ENCODE results near the gene TFRC.

DNA sequence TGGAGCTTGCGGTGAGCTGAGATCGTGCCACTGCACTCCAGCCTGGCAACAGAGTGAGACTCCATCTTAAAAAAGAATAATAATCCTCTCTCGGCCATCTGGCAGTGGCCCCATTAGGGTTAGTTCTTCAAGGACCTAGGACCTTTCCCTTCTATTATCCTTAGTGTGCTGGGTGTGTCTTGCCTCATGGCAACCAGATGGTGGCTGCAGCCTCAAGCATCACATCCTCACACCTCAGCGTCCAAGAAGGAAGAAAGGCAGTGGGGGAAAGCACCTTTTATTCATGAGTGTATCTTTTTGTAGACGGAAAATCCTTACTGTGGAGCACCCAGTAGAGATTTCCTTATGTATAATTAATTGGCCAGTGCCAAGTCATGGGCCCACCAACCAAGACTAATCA lies 42.7 kb upstream of the TFRC start:
- no peak for TF ChIP-seq EZH2 (IDR thresholded peaks at IDR 0.05; ENCODE audit: borderline replicate concordance, low read depth, low read length, poor library complexity, severe bottlenecking)
- TF ChIP-seq, protein P1, sequence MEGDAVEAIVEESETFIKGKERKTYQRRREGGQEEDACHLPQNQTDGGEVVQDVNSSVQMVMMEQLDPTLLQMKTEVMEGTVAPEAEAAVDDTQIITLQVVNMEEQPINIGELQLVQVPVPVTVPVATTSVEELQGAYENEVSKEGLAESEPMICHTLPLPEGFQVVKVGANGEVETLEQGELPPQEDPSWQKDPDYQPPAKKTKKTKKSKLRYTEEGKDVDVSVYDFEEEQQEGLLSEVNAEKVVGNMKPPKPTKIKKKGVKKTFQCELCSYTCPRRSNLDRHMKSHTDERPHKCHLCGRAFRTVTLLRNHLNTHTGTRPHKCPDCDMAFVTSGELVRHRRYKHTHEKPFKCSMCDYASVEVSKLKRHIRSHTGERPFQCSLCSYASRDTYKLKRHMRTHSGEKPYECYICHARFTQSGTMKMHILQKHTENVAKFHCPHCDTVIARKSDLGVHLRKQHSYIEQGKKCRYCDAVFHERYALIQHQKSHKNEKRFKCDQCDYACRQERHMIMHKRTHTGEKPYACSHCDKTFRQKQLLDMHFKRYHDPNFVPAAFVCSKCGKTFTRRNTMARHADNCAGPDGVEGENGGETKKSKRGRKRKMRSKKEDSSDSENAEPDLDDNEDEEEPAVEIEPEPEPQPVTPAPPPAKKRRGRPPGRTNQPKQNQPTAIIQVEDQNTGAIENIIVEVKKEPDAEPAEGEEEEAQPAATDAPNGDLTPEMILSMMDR (conservative IDR thresholded peaks at IDR 0.05; ENCODE audit: low read depth, low read length), result no peak

Data from A673 (cell line).